GM06990 (cell line): ENCODE data around the gene CIITA.

ENCODE experiments used
- DNase-seq: peaks from one replicate; pipeline ENCODE4 v3.0.0-alpha.2; 2011; ENCODE audit not compliant: insufficient read length; ENCODE audit errors: extremely low read depth
- H3K27me3 ChIP-seq: replicated peaks from 2 replicates; pipeline ENCODE4 v1.6.0; 2011; ENCODE audit warnings: low read length; ENCODE audit not compliant: control insufficient read depth, insufficient read depth
- H3K36me3 ChIP-seq: 2 replicates; pipeline ENCODE4 v1.5.1; 2011; ENCODE audit warnings: low read length; ENCODE audit not compliant: control insufficient read depth, insufficient read depth
- H3K4me3 ChIP-seq: replicated peaks from 2 replicates; pipeline ENCODE4 v1.5.1; 2011; ENCODE audit warnings: low read depth, mild to moderate bottlenecking, control low read depth, low read length
- CTCF ChIP-seq: IDR thresholded peaks from 2 replicates; pipeline ENCODE4 v1.5.1; 2011; ENCODE audit warnings: low read length, control low read depth, mild to moderate bottlenecking, inconsistent platforms; ENCODE audit not compliant: insufficient read depth, poor library complexity, severe bottlenecking

Gene CIITA

GRCh38 chr16:10885246-10885645 lies 8.2 kb downstream of the CIITA start:
- no peak for DNase-seq
- Histone ChIP-seq H3K27me3 (no peaks in the 10 kb centered on the region), H3K36me3 (peaks cover 9% of the 10 kb centered on the region), H3K4me3 (no peak overlapping the region)
- no peak for TF ChIP-seq CTCF

DNA sequence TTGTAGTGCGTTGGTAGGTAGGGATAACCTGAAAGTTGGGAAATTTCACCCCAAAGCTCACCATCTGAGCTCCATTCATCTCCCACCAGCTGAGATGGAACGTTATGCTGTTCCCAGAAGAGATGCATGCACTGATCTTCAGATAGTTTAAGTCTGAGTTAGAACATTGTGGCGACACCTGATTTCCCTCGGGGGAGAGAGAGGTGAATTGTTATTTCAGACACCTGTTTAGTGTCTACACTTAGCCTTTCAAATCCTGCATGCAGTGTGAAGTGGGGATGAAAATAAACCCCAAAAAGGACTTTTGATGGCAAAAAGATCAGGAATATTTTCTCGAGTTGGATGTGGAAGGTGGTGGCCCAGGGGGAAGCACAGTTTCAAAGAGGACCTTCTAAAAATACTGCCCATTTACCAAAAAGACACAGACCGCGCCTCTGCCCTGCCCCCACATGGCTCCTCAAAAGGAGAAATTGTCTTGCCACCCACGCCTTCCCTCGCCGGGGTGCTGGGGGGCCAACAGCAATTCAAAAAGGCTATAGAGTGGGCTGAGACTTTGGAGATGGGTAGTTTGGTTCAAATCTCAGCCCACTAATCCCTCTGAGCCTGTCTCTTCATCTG lies 11.4 kb downstream of the CIITA start:
- H3K4me3 ChIP-seq, result no peak overlapping the region; the same call in 1 of the 2 replicates
- H3K27me3 ChIP-seq, result no peaks in the 10 kb centered on the region
- peaks cover 7% of the 10 kb centered on the region for H3K36me3 ChIP-seq
- no peak for TF ChIP-seq CTCF
- DNase-seq, result no peak

GRCh38 chr16:10889855-10890254 lies 12.9 kb downstream of the CIITA start:
- no peak for DNase-seq
- peaks cover 7% of the 10 kb centered on the region for H3K36me3 ChIP-seq
- no peak for TF ChIP-seq CTCF
- no peaks in the 10 kb centered on the region for H3K27me3 ChIP-seq
- no peak overlapping the region for H3K4me3 ChIP-seq

DNA sequence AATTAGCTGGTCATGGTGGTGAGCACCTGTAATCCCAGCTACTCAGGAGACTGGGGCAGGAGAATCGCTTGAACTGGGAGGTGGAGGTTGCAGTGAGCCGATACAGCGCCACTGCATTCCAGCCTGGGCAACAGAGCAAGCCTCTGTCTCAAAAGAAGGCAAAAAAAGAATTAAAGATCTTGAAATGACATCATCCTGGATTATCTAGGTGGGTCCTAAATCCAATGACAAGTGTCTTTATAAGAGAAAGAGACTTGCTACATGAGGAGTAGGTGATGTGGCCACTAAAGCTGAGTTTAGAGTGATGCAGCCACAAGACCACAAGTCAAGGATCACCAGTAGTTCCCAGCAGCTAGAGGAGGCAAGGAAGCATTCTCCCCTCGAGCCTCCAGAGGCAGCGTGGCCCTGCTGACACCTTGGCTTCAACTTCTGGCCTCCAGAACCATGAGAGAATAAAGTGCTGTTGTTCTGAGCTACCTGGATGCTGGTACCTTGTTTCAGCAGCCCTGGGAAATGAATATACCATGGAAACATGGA lies 15.8 kb downstream of the CIITA start:
- H3K4me3 ChIP-seq, result no peak overlapping the region
- no peak for TF ChIP-seq CTCF
- H3K27me3 ChIP-seq, result no peaks in the 10 kb centered on the region
- DNase-seq, result no peak
- peaks cover 6% of the 10 kb centered on the region for H3K36me3 ChIP-seq

- Histone ChIP-seq H3K36me3 (peaks cover 19% of the 10 kb centered on the region), H3K27me3 (no peaks in the 10 kb centered on the region), H3K4me3 (no peak overlapping the region)
- no peak for TF ChIP-seq CTCF
- no peak for DNase-seq
Measured at GRCh38 chr16:10895053-10895946, 18.3 kb downstream of the CIITA start.
